Tongue (tissue), 2 donors: Measurements from ENCODE around the gene THSD7B. TPM values are rescaled to one million over a fixed set of nuclear protein-coding genes. Genes with fewer than 3 reads are reported as not detected.
"Not testable (repeated sequence)": the region's sequence is repeated elsewhere in the genome, so short reads cannot be mapped to it uniquely, and the experiment has no call there.

Experiments
- DNase-seq: peaks from one replicate; pipeline ENCODE4 v3.0.0-alpha.2; 2015
- total RNA-seq: library from RNA; depleted of rRNA; stranded (reverse); fragments of >200 nt; gene quantifications from one replicate; pipeline ENCODE4 v1.2.3, GENCODE V29; 2014

The THSD7B gene
- total RNA-seq, 1 donor from 2014 or later = 9.8 TPM

DNA sequence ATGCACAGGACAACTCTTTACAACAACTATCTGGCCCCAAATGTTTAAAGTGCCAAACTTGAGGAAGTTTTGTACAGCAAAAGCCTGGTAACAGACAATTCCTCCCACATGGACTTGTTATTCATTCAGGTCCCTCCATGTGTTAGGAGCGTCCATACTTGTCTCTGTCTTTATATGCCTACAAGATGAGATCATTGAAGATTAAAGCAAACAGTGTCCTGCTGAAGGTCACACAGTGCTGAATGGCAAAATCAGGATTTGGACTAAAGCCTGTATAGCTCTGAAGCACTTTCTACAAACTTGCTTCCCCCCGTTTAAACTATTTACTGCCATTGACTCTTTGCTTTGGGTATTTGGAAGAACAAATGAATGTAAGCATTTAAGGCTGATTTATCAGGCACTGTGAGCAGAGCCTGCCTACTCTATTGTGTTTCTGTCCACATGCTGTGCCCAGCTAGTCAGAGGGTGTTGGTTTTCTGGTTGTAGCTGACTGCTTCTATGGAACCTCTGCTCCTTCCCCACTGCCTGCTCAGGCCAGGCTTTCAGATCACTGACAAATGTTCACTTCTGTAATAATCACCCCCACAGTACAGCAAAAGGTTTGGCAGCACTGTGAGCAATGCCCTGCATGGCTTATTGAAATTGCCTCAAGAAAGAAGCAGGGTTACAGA, 274.3 kb downstream of the THSD7B start:
- DNase-seq = no peak

DNA sequence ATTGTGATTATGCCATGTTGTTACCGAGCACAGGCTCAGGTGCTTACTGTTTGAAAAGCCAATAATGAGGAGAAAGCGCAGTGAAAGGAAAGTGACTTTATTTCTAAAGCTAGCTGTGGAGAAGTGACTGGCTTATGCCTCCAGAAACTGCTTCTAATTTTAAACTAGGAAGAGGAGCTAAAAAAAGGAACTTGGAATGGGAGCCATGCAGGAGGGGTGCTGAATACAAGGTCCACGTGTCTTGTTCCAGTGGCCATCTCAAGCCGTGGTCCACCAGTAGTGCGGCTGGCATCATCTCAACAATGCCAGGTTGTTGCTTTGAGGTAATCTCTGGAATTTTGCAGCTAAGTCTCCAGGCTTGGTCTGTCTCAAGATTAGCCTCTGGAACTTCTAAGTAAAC, 282.0 kb downstream of the THSD7B start:
- DNase-seq = peak; percentile 2

DNA sequence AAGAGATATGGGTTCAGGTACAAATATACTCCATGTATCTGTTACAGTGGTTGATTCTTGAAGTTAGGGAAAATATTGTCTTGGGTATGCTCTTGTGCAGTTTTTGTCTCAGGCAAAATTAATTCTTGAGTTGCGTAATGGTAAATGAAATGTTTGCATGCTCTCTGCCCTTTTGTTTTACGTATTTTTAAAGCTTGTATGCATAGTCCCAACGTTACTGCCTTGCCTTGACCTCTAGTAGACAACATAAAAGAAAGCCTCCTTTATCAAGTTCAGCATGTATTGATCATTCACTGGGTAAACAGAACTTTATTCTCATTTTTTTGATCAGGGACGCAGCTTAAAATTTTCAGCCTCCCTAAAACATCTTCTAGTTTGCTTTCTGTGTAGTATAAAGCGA, 283.1 kb downstream of the THSD7B start:
- DNase-seq = no peak

DNA sequence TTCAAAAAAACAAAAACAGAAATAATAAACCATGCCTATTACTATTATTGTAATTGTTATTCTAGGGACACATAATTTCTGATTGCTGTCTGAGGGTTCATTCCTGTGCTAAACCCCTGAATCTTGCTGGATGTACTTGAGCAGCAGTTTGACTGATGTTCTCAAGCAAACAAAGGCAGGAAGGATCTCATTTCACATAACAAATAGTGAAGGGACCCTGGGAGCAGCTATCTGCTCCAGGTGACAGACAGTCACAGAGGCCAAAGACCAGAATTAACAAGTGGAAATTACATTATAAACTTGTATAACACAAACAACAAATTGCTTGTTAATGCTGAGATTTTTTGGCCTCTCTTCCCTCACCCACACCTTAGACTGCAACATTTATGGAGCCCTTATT, 284.2 kb downstream of the THSD7B start:
- DNase-seq = no peak

DNA sequence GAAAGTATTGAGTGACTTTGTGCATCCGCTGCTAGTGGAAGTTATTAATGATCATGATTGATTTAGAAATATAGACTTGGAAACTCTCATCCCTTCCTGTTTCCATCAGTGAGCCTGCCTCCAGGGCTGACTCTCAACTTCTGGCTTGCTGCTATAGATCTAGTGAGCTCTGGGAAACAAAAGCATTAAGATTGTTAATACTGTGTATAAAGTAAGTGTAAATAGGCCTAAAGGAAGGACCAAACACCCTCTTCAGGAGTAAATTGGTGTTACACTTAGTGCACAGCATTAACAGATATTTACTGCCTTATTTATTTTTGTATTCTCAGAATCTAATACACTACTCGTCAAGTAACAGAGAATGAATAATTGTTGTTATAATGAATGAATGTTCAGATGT, 285.6 kb downstream of the THSD7B start:
- DNase-seq = no peak

DNA sequence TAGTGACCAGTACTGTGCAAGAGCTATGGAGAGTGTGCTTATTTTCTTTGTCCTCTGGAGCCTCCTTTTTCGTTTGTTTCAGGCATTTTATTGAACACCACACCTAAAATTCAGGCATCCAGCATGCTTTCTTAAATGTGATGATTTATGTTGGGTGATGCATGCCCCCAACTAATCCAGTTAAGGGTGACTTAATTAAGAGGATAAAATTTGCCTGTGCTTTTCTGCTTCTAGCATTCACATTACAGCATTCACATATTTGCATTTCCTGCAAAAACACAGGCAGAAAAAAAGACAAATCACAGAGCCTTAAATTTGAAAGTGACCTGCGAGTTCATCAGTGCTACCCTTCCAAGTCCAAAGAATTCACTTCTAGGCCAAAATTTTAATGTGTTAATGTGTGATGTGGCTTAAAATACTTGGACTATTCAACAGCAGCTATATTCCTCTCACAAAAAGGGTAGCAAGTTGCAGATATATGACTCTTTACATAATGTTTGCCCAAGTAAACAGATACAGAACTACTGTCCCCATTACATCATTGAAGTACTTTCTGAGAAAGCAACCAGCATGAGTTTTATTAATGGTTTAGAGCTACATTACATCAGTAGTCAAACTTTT, 286.5 kb downstream of the THSD7B start:
- DNase-seq = no peak

DNA sequence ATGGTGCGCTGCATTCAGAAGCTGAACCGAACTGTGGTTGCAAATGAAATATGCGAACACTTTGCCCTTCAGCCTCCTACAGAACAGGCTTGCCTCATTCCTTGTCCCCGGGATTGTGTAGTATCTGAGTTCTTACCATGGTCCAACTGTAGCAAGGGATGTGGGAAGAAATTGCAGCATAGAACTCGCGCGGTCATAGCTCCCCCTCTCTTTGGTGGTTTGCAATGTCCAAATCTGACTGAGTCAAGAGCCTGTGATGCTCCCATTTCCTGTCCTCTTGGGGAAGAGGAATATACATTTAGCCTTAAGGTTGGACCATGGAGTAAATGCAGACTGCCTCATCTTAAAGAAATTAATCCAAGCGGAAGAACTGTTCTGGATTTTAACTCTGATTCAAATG, 291.4 kb downstream of the THSD7B start:
- no peak for DNase-seq

DNA sequence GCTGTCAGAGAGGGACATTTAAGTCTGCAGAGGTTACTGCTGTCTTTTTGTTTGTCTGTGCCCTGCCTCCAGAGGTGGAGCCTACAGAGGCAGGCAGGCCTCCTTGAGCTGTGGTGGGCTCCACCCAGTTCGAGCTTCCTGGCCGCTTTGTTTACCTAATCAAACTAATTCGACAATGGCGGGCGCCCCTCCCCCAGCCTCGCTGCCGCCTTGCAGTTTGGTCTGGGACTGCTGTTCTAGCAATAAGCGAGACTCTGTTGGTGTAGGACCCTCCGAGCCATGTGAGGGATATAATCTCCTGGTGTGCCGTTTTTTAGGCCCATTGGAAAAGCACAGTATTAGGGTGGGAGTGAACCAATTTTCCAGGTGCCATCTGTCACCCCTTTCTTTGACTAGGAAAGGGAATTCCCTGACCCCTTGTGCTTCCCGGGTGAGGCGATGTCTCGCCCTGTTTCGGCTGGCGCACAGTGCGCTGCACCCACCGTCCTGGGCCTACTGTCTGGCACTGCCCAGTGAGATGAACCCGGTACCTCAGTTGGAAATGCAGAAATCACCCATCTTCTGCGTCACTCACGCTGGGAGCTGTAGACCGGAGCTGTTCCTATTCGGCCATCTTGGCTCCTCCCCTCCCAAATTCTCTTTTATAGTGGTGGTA, 310.9 kb downstream of the THSD7B start:
- DNase-seq = not testable (repeated sequence)

DNA sequence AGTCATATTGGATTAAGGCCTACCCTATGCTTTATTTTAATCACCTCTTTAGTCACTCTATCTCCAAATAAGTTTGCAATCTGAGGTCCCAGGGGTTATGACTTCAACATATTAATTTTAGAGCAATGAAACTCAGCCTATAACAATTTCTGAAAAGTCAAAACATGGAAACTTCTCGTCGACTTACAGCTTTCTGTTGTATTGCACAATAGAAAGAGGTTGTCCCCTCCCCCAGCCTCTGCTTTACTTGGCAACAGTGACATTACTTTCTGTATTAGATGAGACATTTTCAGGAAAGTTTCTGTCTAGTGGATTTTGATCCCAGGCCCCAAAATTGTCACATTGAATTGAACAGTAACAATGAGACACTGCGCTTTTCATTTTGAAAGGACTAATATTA, 326.4 kb downstream of the THSD7B start:
- no peak for DNase-seq

DNA sequence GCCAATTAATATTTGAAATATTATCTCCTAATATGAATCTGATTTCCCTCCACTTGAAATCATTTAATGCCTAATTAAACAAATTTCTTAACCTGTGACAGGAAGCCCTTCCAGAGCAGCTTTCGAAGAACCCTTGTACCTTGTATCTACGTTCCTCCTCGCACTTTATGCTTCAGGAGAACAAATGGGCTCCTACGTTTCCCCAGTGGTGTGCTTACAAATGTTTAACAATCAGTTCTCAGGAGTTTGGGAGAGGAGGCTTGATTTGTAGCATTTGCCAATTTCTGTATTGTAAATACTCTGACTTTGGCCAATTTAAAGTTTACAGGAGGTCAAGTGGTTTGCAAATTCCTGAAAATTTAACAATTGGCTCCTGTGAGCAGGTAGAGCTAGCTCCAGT, 327.8 kb downstream of the THSD7B start:
- no peak for DNase-seq

DNA sequence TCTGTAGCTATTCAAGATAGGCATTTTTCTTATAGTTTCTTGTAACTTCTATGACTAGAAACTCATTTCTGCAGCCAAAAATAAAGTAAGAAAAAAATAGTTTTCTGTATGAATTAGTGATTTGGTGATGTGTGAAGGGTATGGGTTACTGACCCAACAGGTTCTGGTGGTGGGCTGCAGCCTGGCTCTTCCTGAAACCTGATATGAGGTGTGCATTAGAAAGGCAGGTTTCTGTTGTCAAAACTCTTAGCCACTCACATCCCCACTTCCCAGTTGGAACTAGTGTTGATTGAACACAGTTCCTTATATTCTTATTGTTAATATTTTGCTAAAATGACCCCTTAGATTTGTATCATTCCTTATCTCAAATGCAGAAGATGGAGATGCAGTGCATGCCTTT, 330.8 kb downstream of the THSD7B start:
- DNase-seq = no peak

DNA sequence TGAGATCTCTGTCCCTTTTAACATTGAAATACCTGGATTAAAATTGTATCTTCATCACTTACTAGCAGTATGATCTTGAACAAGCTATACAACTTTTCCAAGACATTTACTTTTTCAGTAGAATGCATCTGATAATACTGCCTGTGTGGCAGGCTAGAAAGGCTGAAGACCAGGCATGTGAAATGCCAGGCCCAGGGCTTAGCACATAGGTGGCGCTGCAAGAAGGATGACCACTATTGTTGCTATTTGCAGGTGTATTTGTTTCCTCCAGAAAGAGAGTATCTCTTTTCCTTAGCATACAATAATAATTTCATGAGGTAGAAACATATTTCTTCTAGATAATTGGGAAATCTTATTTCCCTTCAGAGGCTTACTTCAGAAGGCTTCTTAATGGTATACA, 331.3 kb downstream of the THSD7B start:
- no peak for DNase-seq

DNA sequence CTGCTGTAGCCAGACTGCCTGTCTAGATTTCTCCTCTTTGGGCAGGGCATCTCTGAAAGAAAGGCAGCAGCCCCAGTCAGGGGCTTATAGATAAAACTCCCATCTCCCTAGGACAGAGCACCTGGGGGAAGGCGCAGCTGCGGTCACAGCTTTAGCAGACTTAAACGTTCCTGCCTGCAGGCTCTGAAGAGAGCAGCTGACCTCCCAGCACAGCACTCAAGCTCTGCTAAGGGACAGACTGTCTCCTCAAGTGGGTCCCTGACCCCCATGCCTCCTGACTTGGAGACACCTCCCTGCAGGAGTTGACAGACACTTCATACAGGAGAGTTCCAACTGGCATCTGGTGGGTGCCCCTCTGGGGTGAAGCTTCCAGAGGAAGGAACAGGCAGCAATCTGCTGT, 336.5 kb downstream of the THSD7B start:
- not testable (repeated sequence) for DNase-seq

DNA sequence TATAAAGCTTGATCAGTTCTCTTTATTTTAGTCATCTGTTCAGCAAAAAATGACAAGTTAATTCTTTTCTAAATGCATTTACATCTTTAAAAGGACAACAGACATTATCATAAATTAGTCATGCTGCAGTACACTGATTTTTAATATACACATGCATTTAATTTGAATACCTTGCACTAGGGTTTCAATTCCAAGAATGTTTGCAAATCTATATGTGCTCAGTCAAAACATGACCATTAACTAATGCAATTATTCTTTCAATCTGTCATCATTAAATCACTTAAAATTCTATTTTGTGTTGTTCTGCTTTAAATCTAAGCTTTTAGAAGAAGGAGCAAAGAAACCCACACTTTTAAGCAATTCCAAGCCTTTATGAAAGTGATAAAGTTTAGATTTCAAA, 342.6 kb downstream of the THSD7B start:
- no peak for DNase-seq

DNA sequence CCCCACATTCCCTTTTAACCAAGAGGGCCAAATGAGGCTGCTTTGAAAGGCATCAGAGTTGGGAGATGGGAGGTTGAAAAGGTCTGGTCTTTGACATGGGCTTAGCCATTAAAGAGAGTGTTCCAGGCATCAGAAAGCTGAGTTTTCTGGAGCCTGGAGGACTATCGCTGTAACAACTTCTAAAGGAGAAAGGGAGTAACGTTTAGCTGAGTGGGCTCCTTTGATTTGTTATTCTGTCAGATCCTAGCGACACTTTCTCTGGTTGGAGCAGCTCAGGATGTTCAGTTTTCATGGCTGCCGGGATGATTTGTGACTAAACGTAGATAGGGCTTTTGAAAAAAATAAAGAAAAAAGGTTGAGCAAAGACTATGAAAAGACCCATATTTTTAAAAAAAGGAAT, 346.6 kb downstream of the THSD7B start:
- DNase-seq = no peak

DNA sequence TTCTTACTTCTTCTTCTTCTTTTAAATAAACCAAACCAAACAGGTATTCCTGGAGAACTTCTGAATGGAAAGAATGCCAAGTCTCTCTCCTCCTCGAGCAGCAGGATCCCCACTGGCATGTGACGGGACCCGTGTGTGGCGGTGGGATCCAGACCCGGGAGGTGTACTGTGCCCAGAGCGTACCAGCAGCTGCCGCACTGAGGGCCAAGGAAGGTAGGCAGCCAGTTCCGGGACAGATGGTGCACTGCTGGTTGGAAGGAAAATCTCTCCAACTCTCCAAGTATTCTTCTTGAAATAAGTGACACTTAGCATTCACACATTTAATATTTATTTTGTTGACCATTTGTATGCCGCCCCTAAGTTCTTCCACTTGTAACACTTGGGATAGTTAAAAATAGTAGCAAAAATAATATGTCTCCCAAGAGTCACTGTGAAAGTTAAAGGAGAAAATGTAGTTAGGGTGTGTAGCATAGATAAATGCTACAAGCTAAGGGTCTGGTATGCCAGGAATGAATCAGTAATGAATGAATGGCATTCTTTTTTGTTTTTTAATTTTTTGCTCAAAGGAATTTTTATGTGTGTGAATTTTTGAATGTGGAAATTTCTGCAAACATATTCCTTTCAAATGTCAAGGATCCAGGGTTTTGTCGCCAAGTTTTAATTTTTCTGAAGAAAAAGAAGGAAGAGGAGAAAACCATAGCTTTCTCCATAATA, 349.9 kb downstream of the THSD7B start:
- no peak for DNase-seq

DNA sequence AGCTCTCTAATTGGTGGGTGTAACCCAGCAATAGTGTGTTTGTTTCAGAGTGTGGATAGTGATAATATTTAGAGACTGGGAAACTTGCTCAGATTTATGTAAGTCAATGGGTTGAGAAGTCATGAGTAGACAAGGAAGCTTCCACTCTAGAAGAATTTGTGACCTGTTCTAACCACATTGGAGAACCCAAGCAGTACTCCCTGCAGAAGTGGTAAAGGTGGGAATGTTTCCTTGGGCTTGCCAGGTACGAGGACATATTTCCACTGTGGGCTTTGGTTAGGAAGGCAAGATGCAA, 350.4 kb downstream of the THSD7B start:
- no peak for DNase-seq

DNA sequence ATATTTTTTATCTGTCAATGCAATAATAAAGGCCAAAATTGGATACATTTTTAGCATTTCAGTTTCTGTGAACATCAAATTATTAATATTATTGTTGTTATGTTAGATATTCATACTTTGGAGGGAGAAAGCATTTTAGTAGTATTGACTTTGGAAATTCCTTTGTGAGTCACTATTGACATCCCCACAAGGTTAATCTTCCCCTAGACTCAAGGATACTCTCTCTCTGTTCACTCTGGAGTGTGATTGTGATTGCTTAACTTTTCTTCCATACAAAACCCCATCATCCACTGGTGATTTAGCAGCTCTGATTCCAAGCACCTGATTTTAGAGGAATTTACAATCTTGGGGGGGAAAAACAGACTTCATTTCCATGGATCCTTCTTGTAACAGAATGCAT, 352.0 kb downstream of the THSD7B start:
- DNase-seq = no peak

DNA sequence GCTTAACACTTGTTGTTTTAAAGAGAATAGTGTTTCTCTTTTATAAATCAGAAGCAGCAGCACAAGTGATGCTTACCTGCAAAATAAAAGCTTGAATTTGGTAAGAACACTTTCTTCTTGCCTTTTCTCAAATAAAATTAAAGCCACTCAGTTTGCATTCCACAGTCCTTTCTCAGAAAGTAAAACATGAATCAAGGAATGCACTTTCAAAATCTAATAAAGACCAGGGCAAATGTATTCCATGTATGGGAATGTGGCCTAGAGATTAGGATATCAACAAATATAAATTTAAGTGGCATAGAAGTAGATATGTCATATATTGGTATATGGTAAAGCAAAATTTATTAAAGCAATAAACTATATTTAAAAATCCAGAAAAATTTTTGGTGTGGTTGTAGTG, 352.8 kb downstream of the THSD7B start:
- DNase-seq = no peak

DNA sequence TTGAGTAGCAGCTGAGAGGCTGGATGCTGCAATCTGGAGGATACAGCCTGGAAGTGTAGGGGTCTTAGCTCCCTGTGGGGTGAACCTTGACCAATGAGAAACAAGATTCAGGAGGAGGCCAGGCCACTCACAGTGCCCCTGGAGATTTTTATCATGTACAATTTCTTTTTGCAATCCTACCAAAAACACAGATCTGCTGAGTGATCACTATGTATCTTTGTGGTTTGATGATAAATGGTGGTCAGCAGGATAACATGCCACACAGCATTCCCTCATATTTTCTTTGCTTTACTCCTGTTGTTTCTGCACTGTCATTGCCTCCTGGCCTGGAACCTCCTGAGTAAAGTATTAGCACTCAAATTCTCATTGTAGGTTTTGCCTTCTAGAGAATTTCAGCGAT, 357.9 kb downstream of the THSD7B start:
- DNase-seq = no peak

DNA sequence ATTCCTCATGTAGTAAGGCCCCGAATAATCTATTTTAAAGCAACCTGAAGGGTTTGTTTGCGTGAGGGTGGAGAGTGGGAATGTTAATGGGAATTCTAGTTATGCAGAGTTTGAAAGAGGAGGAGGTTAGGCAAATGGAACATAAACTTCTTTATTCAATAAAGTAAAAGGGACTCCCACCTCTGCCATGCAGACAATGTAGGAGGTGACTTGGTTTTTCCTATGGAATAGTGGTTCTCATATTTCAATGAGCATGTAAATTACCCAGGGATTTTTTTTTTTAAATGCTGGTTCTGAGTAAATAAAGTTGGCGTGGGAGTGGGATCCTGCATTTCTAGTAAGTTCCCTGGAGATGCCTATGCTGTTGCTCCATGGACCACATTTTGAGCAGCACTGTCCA, 367.9 kb downstream of the THSD7B start:
- DNase-seq = no peak

DNA sequence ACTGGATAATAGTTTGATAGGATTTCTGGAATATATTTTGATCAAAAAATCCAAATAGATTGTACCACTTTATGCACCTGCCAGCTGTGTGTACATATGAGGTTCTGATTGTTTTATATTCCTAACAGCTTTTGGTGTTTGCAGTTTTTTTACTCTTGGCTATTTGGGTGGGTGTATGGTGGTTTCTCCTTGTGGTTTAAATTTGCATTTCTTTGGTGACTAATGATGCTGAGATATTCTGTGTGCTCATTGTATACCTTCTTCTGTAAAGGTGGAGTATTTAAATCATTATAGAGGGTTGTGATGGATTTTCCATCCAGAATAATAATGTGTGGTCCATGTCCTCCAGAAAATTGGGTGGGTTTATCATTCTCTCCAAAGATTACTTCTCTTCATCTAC, 372.9 kb downstream of the THSD7B start:
- DNase-seq = no peak

DNA sequence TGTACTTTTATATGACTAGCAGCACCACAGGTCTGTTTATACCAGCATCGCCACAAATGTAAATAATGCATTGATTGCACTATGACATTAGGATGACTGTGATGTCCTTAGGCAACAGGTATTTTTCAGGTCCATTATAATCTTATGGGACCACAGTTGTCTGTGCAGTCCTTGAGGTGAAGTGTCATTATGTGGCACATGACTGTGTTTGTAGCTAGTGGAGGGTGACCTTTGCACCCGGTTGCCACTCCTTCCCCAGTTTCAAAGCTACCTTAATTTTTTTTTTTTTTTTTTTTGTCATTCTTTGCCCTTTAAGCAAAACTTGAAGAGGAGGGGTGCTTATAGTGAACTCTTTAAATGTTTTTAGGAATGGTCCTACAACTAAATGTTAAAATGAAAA, 386.4 kb downstream of the THSD7B start:
- DNase-seq = no peak

DNA sequence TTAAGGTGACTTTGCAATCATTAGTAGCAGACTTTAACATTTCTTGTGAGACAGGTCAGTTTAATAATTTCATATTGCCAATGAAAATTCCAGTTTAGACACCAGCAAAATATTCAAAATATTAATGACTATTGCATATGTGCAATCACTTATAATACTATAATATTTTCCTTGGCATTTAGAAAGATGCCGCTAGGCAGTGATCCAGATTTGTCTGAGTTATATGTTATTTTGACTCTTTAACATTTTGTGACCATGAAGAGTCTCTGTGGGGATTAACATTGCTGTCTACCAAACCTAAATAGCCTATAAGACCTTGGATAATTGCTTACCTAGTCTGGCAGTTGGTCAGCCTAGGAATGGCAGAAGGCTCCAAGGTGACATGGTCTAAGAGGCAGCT, 389.6 kb downstream of the THSD7B start:
- DNase-seq = no peak
